Measurements from ENCODE around the gene MRPL12.

MRPL12 gene

GRCh38 chr17:81741594-81742452 is 38.7 kb downstream of the MRPL12 start:
- no peak for DNase-seq
